HepG2 (cell line): Measurements from ENCODE around the gene RNF208. TPM values are rescaled to one million over a fixed set of nuclear protein-coding genes. Genes with fewer than 3 reads are reported as not detected.
A peak's percentile ranks its signal among the peaks of the same experiment; 100 is the strongest.

Source experiments
- ARNT2 ChIP-seq: sonication (generic); formaldehyde crosslinking; IDR thresholded peaks from 2 replicates; pipeline ENCODE4 v1.8.0; 2022; ENCODE audit warnings: mild to moderate bottlenecking, low read depth, missing genetic modification reagents, moderate library complexity
- KLF13 ChIP-seq: sonication (generic); formaldehyde crosslinking; IDR thresholded peaks from 2 replicates; pipeline ENCODE4 v1.4.0; 2020; ENCODE audit warnings: mild to moderate bottlenecking, missing genetic modification reagents
- MTA1 ChIP-seq: sonication (generic); formaldehyde crosslinking; IDR thresholded peaks from 2 replicates; pipeline ENCODE4 v1.4.0; 2020; ENCODE audit warnings: missing genetic modification reagents, mild to moderate bottlenecking, borderline replicate concordance
- POGK ChIP-seq: sonication (generic); formaldehyde crosslinking; conservative IDR thresholded peaks from 2 replicates; pipeline ENCODE4 v1.8.0; 2022; ENCODE audit warnings: mild to moderate bottlenecking, moderate library complexity, missing genetic modification reagents
- SIX4 ChIP-seq: sonication (generic); formaldehyde crosslinking; IDR thresholded peaks from 2 replicates; pipeline ENCODE4 v1.4.0; 2020; ENCODE audit warnings: missing genetic modification reagents
- THAP9 ChIP-seq: sonication (generic); formaldehyde crosslinking; IDR thresholded peaks from 2 replicates; pipeline ENCODE4; 2020; ENCODE audit warnings: missing genetic modification reagents, mild to moderate bottlenecking, borderline replicate concordance
- TMF1 ChIP-seq: sonication (generic); formaldehyde crosslinking; IDR thresholded peaks from 2 replicates; pipeline ENCODE4 v1.8.1; 2022; ENCODE audit warnings: low read depth, missing genetic modification reagents
- TOPORS ChIP-seq: sonication (generic); formaldehyde crosslinking; IDR thresholded peaks from 2 replicates; pipeline ENCODE4 v1.8.0; 2023; ENCODE audit warnings: mild to moderate bottlenecking, missing genetic modification reagents
- ZBTB7B ChIP-seq: sonication (generic); formaldehyde crosslinking; IDR thresholded peaks from 2 replicates; pipeline ENCODE4 v1.4.0; 2020; ENCODE audit warnings: missing genetic modification reagents
- ZFP91 ChIP-seq: sonication (generic); formaldehyde crosslinking; IDR thresholded peaks from 2 replicates; pipeline ENCODE4 v1.9.0; 2022; ENCODE audit warnings: missing genetic modification reagents, mild to moderate bottlenecking, borderline replicate concordance
- ZNF281 ChIP-seq: sonication (generic); formaldehyde crosslinking; IDR thresholded peaks from 2 replicates; pipeline ENCODE4 v1.4.0; 2020; ENCODE audit warnings: missing genetic modification reagents, borderline replicate concordance
- ZNF446 ChIP-seq: sonication (generic); formaldehyde crosslinking; IDR thresholded peaks from 2 replicates; pipeline ENCODE4 v1.5.0; 2020; ENCODE audit warnings: mild to moderate bottlenecking, missing genetic modification reagents
- ZNF770 ChIP-seq: sonication (generic); formaldehyde crosslinking; IDR thresholded peaks from 2 replicates; pipeline ENCODE4 v1.5.0; 2020; ENCODE audit warnings: mild to moderate bottlenecking, missing genetic modification reagents
- ZNF839 ChIP-seq: sonication (generic); formaldehyde crosslinking; IDR thresholded peaks from 2 replicates; pipeline ENCODE4 v1.4.0; 2020; ENCODE audit warnings: missing genetic modification reagents, mild to moderate bottlenecking, borderline replicate concordance
- ZSCAN29 ChIP-seq: sonication (generic); formaldehyde crosslinking; conservative IDR thresholded peaks from 2 replicates; pipeline ENCODE4 v1.4.0; 2020; ENCODE audit warnings: mild to moderate bottlenecking, missing genetic modification reagents
- polyA plus RNA-seq, 8 experiments: library from polyadenylated mRNA; depleted of rRNA in 3 of 8; stranded (reverse) in 7 of 8; unstranded in 1 of 8; fragments of >200 nt; fragmentation: Illumina TruSeq in 4 of 8; extraction: Trizol in 4 of 8; gene quantifications; 2 replicates each; pipeline versions ENCODE4 v1.2.1 to v1.2.3, GENCODE V29; 2011 to 2016; ENCODE audit warnings: low read depth in 4 of 8, missing spikeins in 1 of 8, mixed read lengths in 1 of 8; ENCODE audit not compliant: insufficient read depth in 1 of 8
- total RNA-seq, 5 experiments: library from RNA; depleted of rRNA; stranded (reverse); fragments of >200 nt; fragmentation: Illumina TruSeq; extraction: Trizol; gene quantifications; 2 replicates each; pipeline ENCODE4 v1.2.3, GENCODE V29; 2016; ENCODE audit warnings: low read depth in 1 of 5

The RNF208 gene
- total and polyA plus RNA-seq, 2 of the 13 experiments (the other 11 are each of a cell fraction or from before 2014, with no cell fraction given), result 1.6 to 2.1 TPM

- no peak for TF ChIP-seq ZNF281 (CRISPR knock-in tag)
- TF ChIP-seq ZNF770 (CRISPR knock-in tag), result peak; percentile 74
- 0 out of 2 replicates have a peak, but pooled peaks have one; percentile 2 for TF ChIP-seq ARNT2 (CRISPR knock-in tag)
- TF ChIP-seq ZNF446, result no peak
- TF ChIP-seq THAP9 (CRISPR knock-in tag), result 0 out of 2 replicates have a peak, but pooled peaks have one; percentile 58
- TF ChIP-seq MTA1 (CRISPR knock-in tag), result 0 out of 2 replicates have a peak, but pooled peaks have one; percentile 22
- 0 out of 2 replicates have a peak, but pooled peaks have one; percentile 41 for TF ChIP-seq TMF1 (CRISPR knock-in tag)
- no peak for TF ChIP-seq SIX4 (CRISPR knock-in tag)
- no peak for TF ChIP-seq TOPORS (CRISPR knock-in tag)
- TF ChIP-seq ZBTB7B (CRISPR knock-in tag), result no peak
- no peak for TF ChIP-seq ZSCAN29 (CRISPR knock-in tag)
- TF ChIP-seq KLF13 (CRISPR knock-in tag), result no peak
- 0 out of 2 replicates have a peak, but pooled peaks have one; percentile 29 for TF ChIP-seq ZNF839 (CRISPR knock-in tag)
- TF ChIP-seq POGK, result no peak
- no peak for TF ChIP-seq ZFP91 (CRISPR knock-in tag)
Observed at GRCh38 chr9:137230705-137231371, 8.8 kb upstream of the RNF208 start, which contains the start of gene SLC34A3 (continued).
